Stimulated activated CD8-positive, alpha-beta memory T cell treated with anti-CD3 and anti-CD28 coated beads, Interleukin-7, amount 100 ng/mL, for 4 hours (primary cell): ENCODE data around the gene ARHGAP22.

Source experiments
- DNase-seq, 2 donors: peaks; one replicate each; pipeline ENCODE4 v3.0.0-alpha.2; 2020; ENCODE audit warnings: low read depth in 2 of 2

The ARHGAP22 gene

DNA sequence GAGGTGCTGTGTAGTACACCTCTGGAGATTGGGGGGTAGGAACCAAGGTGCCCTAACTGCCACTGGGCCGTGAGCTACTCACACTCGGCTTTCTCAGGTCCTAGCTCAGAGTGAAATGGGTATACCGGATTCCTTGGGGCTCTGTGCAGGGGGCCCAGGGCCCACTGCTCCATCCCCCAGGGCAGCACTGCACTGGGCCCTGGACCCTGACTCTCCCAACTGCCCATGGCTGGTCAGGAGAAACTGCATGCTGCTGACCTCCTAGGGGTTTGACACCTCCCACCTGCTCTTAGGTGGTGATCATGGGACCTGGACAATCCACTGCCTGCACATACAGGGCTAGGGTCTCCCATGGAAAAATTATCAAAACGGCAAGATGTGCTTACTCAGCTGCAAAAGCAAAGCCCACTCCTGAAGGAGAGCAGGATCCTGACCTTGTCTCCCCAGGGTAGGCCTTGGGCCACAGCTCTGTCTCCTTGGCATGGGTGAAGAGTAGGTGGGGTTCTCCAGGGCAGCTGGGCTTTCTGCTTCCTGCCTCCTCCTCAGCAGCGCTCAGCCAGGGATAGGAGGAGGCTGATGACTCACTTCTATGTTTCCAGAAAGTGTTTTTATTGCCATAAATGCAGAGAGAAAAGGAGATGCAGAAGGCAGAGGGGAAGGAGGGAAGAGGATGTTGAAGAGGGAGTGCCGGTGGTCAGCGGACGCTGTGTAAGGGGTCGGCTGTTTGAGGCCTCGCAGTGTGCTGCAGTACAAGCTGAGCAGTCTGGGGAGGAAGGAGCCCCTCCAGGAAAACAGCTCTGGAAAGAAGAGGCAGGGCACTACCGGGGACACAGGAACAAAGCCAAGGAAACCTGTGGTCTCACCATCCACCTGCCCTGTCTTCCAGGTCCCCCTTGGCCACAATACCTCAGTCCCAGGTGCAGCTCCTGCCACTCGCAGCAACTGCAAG is 107.8 kb downstream of the ARHGAP22 start:
- DNase-seq: no peak

DNA sequence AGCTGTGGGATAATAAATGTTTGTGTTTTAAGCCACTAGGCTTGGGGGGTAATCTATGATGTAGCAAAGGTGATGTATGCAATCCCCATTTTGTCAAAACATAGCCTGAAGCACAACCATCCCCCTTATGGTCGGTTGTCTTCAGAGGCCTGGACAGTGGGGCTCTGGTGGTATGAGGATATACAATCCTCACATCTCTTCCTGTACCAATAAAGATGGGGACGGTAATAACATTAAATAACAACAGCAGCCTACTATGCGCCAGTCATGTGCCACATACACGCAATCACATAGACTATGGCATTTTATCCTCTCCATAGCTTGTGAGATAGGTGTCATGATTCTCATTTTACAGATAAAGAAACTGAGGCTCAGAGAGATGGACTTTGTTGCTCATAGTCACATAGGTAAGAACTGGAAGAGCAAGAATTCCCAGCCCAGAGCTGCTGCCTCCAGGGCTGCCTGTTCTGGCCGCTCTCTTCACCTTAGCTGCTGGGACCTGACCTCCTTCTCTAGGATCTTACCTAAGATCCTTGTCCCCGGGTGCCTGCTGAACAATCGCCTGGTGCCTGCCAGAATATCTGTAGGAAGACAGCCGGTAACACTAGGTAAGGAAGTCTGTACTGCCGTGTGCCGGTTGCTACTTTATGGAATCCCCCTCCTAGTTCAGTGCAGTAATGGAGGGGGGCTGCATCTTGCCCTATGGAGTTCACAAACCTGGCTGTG is 108.6 kb downstream of the ARHGAP22 start:
- no peak for DNase-seq

DNA sequence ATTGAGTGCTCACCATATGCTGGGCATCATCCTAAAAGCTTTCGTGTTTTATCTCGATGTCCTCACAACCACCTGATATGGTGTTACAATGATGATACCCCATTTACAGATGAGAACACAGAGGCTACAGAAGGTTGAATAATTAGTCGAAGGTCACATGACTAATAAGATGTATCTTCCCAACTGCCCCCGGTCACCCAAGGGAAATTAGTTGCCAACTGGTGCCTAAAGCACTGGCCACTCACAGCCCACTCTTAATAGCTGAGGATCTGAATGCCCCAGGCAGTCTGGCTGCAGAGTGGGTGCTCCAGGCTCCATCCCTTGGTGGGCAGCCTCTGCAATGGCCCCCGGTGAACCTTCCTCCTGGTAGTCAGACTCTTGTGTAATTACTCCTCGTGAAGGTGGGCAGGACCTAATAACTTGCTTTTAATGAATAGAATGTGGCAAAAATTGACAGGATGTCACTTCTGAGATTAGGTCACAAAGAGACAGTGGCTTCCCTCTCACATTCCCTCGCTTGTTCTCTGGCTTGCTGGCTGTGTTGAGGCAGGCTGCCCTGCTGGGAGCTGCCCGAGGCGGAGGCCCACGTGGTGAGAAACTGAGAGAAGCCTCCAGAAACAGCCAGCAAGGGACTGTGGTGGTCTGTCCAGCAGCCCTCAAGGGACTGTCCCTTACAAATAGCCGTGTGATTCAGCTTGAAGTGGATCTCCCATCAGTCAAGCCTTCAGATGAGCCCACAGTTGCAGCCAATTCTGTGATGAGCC is 109.4 kb downstream of the ARHGAP22 start:
- no peak for DNase-seq

DNA sequence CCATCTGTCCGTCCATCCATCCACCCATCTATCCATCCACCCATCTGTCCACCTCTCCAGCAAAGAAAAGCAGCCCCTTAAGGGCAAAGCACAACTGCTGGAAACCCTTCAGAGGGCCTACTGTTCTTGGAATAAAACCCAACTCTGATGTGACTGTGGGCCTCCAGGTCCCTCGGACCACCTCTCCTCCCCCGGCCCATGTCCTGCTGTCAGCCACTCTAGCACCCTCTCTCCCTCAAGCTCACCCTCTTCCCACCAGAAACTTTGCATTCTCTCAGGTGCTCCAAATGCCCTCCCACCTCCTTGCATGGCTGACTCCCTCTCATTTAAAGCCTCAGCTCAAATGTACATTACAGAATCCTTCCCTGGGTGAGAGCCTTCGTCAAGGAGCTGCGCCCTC is 110.3 kb downstream of the ARHGAP22 start:
- no peak for DNase-seq

DNA sequence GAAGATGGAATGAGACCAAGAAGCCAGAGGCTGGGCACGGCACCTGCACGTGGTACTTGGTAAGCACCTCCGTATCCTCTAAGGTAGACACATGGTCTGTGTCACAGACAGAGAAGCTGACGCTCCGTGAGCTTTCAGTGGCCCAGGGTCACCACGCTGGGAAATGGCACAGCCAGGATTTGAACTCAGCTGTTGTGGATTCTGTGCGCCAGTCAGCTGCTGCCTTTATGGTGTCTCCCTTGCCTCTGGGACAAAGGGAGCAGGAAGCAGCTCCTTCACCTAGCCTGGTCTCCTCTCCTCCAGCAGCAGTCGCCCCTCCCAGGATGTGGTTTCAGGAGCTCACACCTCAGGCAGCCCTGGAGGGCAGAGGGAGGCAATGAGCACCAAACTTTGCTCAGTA is 110.8 kb downstream of the ARHGAP22 start:
- DNase-seq: no peak

DNA sequence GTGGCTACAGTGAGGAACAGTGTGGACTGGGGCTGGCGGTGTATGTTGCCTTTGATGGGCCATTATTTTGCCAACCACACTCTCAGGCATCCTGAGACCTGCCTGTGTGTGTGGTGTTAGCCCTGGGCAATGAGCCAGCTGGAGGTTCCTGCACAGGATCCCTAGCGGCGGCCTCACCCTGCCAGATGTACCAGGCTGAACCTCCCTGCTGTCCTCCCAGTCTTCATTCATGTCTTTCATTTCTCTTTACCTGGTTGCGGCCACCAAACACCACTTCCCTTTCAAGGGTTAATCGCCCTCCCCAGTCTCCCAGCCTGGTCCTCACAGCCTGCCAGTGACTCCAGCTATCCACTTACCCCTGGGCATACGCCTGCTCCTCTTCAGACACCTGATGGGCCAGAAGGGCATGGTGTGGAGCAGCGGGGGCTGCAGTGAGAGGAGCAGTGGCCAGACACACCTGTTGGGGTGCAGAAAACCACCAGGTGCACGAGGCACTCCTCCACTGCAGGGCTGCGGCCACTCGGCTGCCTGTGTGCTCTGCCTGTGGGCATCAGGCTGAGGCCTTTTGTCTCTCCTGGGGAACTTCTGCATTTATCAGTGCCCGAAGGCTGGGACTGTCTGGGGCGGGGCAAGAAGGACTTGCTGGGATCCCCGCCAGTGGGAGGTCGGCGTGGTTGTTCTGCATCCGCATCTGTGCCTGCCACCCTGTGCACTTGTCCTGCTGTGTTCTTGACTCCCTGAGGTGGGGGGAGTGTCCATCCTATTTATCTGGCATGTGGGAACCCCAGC is 111.6 kb downstream of the ARHGAP22 start:
- no peak for DNase-seq

DNA sequence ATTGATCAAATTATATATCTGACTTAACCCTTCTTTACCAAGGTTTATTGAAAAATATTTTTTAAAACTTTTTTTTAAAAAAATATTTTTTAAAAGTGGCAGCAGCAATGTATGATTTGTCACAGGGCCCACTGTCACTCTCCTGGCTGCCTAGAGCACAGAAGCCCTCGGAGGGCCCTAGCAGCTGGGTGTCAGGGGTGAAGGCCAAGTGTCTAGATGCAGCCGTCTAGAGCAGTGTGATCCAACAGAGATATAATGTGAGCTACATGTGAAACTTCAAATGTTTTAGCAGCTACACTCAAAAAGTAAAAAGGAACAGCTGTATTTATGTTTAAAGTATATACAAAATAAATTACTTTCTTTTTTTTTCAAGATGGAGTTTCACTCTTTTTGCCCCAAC is 112.7 kb downstream of the ARHGAP22 start:
- no peak for DNase-seq

DNA sequence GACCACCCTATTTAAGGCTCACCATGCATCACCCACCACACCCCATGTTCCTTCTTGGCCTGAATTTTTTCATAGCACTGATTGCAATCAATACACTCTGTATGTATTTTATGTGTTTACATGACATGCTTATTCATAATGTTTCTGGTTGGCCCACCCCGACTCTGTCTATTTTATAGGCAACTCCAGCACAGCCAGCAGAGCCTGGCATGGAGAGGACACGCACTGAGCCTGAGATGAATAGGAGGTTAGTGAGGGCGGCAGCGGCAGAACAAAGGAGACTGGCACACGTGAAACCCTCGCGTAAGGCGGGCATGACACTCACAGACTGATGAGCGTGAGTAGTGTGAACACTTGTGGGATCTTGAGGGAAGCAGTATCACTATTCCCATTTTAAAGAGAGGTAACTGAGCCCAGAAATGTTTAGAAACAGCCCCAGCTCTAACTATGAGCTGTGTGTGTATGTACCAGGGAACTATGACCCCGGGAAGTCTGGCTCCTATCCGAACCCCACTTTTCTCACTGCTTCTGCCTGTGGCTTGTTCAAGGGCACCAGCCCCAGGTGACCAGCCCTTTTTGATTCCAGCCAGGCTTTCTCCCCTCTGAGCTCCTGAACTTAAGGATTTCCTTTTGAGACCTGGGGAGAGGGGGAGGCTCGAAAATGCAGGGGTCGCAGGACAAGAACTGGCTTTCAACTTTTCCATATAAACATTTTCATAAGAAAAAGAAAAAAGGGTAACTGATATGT is 113.3 kb downstream of the ARHGAP22 start:
- no peak for DNase-seq

DNA sequence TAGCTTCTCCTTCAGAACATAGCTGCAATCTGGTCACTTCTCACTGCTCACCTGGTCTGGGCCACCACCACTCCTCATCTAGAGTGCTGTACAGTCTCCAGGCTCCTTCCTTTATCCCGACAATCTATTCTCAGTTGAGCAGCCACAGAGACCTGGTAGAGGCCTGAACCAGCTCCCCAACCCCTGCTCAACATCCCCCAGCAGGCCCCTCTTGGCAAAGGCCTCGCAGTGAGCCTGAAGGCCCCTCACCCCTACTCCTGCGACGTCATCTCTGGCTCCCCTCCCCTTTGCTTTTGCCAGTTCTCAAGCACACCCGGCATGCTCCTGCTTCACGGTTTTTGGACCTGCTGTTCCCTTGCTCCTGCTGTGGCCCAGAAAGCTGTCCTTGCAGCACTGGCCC is 113.9 kb downstream of the ARHGAP22 start:
- no peak for DNase-seq

DNA sequence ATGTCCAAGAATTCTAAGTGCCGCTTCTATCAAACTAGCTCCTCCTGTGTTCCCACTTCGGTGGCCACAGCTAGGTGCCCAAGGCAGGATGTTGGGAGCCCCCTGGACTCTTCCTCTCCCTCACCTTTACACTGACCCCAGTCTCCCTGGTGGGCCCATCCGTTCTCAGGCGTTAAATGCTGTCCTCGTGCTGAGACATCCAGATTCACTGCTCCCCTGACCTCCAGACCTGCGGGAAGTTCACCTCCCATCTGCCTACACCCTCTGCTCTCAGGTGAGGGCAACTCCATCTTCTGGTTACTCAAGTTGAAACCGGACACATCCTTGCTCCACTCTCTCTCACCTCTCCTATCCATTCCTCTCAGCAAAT is 114.3 kb downstream of the ARHGAP22 start:
- no peak for DNase-seq

DNA sequence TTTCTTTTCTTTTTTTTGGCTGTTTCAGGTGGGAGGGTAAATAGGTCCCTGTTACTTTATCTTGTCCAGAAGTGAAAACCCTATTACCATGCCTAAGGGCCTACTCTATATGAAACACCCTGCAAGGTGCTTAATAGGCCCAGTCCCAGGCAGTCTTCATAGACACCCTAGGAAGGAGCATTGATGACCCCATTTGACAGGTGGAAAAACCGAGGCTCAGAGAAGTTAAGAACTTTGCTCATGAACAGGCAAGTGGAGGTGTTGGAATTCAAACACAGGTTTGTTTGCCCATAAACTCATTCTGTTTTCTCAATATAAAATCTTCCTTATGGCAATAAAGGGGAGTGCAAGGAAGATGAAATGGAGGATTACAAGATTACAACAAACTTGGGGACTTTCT is 115.8 kb downstream of the ARHGAP22 start:
- no peak for DNase-seq

DNA sequence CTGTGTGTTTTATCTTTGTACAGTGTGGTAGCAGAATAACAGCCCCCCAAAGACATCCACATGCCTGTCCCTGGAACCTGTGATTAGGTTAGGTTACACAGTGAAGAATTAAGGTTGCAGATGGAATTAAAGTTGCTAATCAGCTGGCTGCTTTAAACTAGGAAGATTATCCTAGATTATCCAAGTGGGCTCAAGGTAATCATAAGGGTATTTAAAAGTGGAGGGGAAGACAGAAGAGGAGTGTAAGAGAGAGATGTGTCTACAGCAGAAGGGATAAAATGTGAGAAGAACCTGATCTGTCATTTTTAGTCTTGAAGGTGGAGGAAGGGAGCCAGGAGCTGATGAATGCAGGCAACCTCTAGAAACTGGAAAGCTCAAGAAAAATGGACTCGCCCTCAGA is 117.6 kb downstream of the ARHGAP22 start:
- no peak for DNase-seq

DNA sequence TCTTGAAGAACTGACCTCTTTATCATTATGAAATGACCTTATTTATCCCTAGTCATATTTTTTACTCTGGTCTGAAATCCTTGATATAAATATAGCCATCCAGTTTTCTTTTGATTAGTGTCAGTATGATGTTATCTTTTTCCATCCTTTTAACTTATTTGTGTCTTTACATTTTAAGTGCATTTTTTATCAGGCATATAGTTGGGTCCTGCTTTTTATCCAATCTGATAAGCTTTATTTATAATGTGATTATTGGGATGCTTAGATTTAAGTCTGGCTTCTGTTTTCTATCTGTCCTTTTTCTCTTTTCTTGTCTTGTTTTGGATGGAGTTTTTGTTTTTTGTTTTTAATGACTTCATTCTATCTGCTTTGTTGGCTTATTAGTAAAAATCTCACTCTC is 119.2 kb downstream of the ARHGAP22 start:
- DNase-seq: no peak

DNA sequence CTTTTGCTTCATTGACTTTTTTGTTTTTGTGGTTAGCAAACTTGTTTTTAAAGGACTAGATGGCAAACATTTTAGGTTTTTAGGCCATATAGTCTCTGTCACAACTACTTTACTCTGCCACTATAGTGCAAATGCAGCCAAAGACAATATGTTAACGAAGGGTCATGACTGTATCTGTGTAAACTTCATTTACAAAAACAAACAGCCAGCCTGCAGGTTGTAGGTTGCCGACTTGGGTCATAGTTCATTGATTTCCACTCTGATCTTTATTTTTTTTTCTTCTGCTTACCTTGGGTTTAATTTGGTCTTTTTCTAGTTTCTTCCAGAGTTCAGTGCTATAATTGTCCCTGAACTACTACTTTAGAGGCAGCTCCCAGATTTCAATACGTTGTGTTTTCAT is 120.0 kb downstream of the ARHGAP22 start:
- no peak for DNase-seq

DNA sequence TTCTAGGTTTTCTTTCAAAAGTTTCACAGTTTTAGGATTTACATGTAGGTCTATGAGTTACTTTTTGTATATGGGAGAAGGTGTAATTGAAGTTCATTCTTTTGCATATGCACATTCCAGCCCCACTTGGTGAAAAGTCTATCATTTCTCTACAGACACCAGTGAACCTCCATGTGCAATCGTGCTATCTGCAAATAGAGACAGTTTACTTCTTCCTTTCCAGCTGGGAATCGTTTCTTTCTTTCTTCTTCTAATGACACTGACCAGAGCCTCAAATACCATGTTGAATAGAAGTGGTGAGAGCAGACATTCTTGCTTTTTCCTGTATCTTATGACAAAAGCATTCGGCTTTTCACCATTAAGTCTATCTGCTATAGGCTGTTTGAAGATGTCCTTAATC is 122.7 kb downstream of the ARHGAP22 start:
- no peak for DNase-seq

DNA sequence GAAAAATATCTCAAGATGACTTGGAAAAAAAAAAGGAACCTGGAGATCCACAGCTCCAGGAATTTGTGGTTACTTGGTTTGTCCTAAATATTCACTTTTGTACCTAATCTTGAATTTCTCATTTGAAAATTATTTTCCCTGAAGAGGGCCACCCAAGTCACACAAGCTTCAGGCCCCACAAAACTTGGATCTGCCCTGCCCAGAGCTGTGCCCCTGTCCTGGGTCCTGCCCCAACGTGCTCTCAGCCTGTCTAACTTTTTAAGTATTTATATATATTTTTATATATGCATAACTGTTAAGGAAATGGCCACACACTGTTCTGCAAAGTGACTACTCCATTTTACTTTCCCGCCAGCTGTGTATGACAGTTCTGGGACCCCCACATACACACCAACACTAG is 123.5 kb downstream of the ARHGAP22 start:
- DNase-seq: no peak

DNA sequence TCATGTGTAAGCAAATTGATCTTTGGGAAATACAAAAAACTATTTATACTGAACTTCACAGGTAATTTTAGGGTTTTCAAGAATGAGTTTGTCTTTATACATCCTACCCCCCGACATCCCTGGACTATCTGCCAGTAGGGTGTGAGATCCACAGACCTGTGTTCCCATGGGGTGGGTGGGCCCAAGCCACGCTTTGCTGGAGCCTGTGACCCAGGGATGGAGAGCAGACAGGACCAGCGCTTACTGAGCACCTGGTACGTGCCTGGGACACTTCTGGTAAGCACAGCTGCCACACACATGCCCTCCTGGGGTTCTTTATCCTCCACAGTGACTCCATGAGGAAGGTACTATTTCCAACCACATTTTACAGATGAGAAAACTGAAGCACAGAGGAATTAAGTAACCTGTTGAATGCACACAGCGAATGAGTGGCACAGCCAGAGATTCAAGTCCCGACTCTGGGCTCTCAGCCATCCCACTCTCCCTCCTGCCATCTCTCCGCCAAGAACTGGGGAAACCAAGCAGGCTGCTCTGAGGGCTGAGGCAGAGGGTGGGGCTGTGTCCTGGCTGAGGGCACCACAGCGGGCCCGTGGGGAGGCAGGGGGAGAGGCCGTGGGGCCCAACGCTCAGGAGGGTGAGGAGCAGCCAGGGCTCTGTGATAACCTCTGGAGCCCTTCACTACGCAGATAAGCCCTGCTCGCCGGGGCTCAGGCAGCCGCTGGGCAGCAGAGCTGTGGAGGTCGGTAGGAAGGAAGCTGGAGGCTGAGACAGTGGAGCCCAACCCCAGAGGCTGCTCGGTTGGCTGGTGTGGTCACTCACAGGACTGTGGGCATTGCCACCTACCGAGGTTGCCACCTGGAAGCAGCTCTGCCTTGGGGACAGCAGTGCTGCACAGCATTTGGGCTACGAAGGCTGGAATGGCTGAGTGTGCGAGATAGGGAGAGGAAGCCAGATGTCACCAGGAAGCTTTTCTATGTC is 124.2 kb downstream of the ARHGAP22 start:
- DNase-seq: no peak

DNA sequence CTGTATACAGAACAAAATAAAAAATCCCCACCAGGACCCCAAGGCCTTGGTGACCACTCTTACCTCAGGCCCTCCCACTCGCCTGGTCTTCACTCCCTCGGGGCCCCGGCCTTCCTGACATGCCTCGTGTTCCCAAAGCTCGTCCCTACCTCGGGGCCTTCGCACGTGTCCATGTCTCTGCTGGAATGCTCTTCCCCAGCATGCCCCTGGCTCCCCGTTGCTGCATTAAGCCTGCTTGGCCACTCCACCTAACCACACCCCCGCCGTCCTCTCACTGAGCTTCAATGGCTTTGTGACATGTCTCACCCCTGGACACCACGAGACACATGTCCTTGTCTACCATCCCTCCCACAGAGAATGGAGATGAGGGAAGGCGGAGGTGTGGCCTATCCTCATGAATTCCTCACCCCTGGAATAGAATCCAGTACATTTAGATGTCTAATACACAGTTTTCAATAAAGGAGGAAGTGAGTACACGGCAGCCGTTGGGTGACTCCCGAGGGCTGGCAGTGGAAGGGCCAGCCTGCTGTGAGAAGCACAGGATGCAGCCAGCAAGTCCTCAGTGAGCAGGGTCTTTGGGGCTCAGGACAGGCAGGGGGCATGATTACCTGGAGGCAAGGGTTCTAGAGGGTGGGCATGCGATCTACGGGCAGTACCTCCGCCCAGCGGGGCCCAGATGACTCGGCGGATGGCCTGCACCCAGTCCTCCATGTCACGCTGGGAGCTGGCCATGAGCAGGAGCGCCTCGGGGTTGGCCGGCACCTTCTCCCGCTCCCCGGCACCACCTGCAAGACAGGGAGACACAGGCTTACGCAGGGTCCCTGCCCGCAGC is 125.7 kb downstream of the ARHGAP22 start:
- no peak for DNase-seq

DNA sequence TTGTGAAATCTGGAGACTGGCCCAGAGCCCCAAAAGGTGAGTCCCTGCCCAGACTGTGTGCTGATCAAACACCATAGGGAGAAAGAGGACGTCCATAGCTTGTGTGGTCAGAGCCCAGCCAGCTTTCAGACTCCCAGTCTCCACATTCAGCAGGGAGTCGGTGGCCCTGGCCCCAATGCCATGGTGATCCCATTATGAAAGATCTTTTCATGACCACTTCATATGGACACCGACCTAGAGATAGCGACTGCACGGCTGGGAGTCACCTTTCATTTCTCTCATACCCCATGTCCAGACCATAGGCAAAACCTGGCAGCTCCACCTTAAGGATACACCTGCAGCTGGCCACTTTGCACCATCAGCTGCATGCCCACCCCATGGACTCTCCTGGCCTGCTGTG is 126.4 kb downstream of the ARHGAP22 start:
- no peak for DNase-seq
